Activated CD4-positive, alpha-beta memory T cell treated with anti-CD3 and anti-CD28 coated beads, Interleukin-2, amount 10 ng/mL, durations not matched to agents 7 days and 5 days (primary cell): Measurements from ENCODE around the gene ZBTB42. TPM values are rescaled to one million over a fixed set of nuclear protein-coding genes. Genes with fewer than 3 reads are reported as not detected.

Experiments used
- CTCF ChIA-PET: fragments of 350-600 bp; sonication (Branson Sonifier 250); formaldehyde crosslinking; loops from one replicate; lab custom pipeline; 2021; ENCODE audit warnings: antibody characterized with exemption, inconsistent platforms; lab: Charles Lee
- POLR2A ChIA-PET: fragments of 350-600 bp; sonication (Branson Sonifier 250); formaldehyde crosslinking; loops from one replicate; lab custom pipeline; 2021; ENCODE audit warnings: antibody characterized with exemption; lab: Charles Lee
- DNase-seq: peaks from one replicate; pipeline ENCODE4 v3.0.0-alpha.2; 2020
- H3K27ac Mint-ChIP-seq: one replicate; pipeline ENCODE4 v1.8.0; 2021; ENCODE audit warnings: mild to moderate bottlenecking, mixed read lengths
- H3K27me3 Mint-ChIP-seq: one replicate; pipeline ENCODE4 v1.8.0; 2021; ENCODE audit warnings: mixed read lengths
- H3K36me3 Mint-ChIP-seq: one replicate; pipeline ENCODE4 v1.8.0; 2021; ENCODE audit warnings: low read depth, mixed read lengths
- H3K4me1 Mint-ChIP-seq: one replicate; pipeline ENCODE4 v1.8.0; 2021; ENCODE audit warnings: mixed read lengths
- H3K4me3 Mint-ChIP-seq: one replicate; pipeline ENCODE4 v1.8.0; 2021; ENCODE audit warnings: mild to moderate bottlenecking, mixed read lengths
- H3K9me3 Mint-ChIP-seq: one replicate; pipeline ENCODE4 v1.8.0; 2021; ENCODE audit warnings: mixed read lengths
- total RNA-seq, 2 experiments: library from RNA; stranded (reverse); gene quantifications; one replicate each; pipeline ENCODE4 v1.2.3, GENCODE V29; 2021

The ZBTB42 gene
- total RNA-seq, 2 experiments from 2014 or later: 4.9 to 5.5 TPM

- Mint-ChIP-seq H3K27ac (no peak overlapping the region), H3K4me1 (peaks cover 14% of the 10 kb centered on the region), H3K9me3 (no peaks in the 10 kb centered on the region), H3K27me3 (no peaks in the 10 kb centered on the region), H3K36me3 (peaks cover 4% of the 10 kb centered on the region), H3K4me3 (no peak overlapping the region)
- DNase-seq: no peak
- ChIA-PET CTCF (interaction anchor here (0.7 kb wide), 1 partner anchor 417 kb away, joined by 3 read pairs; no protein-coding TSS in a partner anchor), POLR2A (no interaction called here)
Measured at GRCh38 chr14:104786726-104787675, 13.9 kb upstream of the ZBTB42 start.

- H3K4me1 Mint-ChIP-seq: peaks cover 17% of the 10 kb centered on the region
- H3K36me3 Mint-ChIP-seq: peaks cover 4% of the 10 kb centered on the region
- DNase-seq: no peak
- POLR2A ChIA-PET: interaction anchor here (0.7 kb wide), 1 partner anchor 10 kb away, joined by 3 read pairs; no protein-coding TSS in a partner anchor
- no peak overlapping the region for H3K4me3 Mint-ChIP-seq
- no peaks in the 10 kb centered on the region for H3K9me3 Mint-ChIP-seq
- H3K27ac Mint-ChIP-seq: no peak overlapping the region
- CTCF ChIA-PET: no interaction called here
- H3K27me3 Mint-ChIP-seq: no peaks in the 10 kb centered on the region
Measured at GRCh38 chr14:104787736-104788135, 13.2 kb upstream of the ZBTB42 start.

GRCh38 chr14:104788161-104788818 is 12.6 kb upstream of the ZBTB42 start:
- Mint-ChIP-seq H3K4me1 (peaks cover 23% of the 10 kb centered on the region), H3K9me3 (no peaks in the 10 kb centered on the region), H3K4me3 (no peak overlapping the region), H3K27me3 (no peaks in the 10 kb centered on the region), H3K36me3 (peaks cover 4% of the 10 kb centered on the region), H3K27ac (no peak overlapping the region)
- DNase-seq: no peak
- CTCF ChIA-PET: no interaction called here
- POLR2A ChIA-PET: interaction anchor here (0.7 kb wide), 1 partner anchor 10 kb away, joined by 3 read pairs; no protein-coding TSS in a partner anchor

GRCh38 chr14:104788873-104789663 is 11.8 kb upstream of the ZBTB42 start:
- CTCF ChIA-PET: interaction anchor here (0.6 kb wide), 1 partner anchor 1647 kb away, joined by 3 read pairs; no protein-coding TSS in a partner anchor
- Mint-ChIP-seq H3K36me3 (peaks cover 4% of the 10 kb centered on the region), H3K4me1 (peaks cover 31% of the 10 kb centered on the region)

GRCh38 chr14:104789752-104790743 is 10.9 kb upstream of the ZBTB42 start:
- Mint-ChIP-seq H3K36me3 (peaks cover 4% of the 10 kb centered on the region), H3K27me3 (no peaks in the 10 kb centered on the region), H3K9me3 (no peaks in the 10 kb centered on the region), H3K4me1 (peaks cover 37% of the 10 kb centered on the region), H3K4me3 (no peak overlapping the region), H3K27ac (no peak overlapping the region)
- CTCF ChIA-PET: interaction anchor here (0.6 to 1.5 kb wide), 2 partner anchors 21 to 1648 kb away, joined by 3 to 4 read pairs; no protein-coding TSS in a partner anchor
- DNase-seq: no peak
- POLR2A ChIA-PET: interaction anchor here (0.7 kb wide), 1 partner anchor 11 kb away, joined by 3 read pairs; the partner anchor contains the start of gene ZBTB42

More at GRCh38 chr14:104788873-104789663, 11.8 kb upstream of the ZBTB42 start:
- no peaks in the 10 kb centered on the region for H3K27me3 Mint-ChIP-seq
- no peak overlapping the region for H3K4me3 Mint-ChIP-seq
- no peaks in the 10 kb centered on the region for H3K9me3 Mint-ChIP-seq
- POLR2A ChIA-PET: no interaction called here
- H3K27ac Mint-ChIP-seq: no peak overlapping the region
- DNase-seq: no peak

GRCh38 chr14:104791425-104791824 is 9.5 kb upstream of the ZBTB42 start:
- no peaks in the 10 kb centered on the region for H3K9me3 Mint-ChIP-seq
- peak overlapping the region; percentile 16 for H3K27ac Mint-ChIP-seq
- no peaks in the 10 kb centered on the region for H3K27me3 Mint-ChIP-seq
- H3K4me1 Mint-ChIP-seq: peaks cover 41% of the 10 kb centered on the region
- peaks cover 4% of the 10 kb centered on the region for H3K36me3 Mint-ChIP-seq
- ChIA-PET CTCF (no interaction called here), POLR2A (no interaction called here)
- DNase-seq: no peak
- no peak overlapping the region for H3K4me3 Mint-ChIP-seq

DNA sequence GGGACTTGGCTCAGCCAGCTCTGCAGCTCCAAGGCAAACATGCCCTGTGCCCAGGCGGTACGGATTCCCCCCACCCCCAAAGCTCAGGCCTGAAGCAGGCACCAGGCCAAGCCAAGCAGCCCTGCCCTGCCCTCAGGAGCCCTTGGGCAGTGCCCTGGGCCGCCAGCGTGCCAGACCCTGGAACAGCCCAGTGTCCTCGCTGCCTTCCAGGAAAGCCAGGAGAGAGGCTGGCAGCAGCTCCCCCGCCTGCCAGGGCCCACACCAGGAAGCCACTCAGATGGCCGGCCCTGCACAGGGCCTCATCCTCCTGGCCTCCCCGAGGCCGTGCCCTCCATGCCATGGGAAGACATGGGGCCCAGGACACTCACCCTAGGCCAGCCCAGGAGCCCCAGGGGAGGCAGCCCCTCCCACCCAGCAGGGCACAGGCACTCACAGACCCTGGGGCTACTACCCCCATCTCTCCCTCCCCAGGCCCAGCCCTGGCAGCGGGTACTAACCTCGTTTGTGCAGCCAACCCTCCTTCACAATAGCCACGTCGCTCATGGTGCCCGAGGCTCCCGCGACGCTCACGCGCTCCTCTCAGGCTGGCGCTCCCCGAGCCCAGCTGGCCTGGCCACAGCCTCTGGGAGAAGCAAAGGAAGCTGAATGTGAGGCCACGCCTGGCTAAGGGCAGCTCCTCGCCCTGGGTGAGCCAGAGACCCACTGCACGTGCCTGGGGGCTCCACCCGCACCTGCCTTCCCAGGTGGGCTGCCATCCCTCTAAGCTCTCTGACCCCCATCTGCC is 8.6 kb upstream of the ZBTB42 start:
- Mint-ChIP-seq H3K27ac (no peak overlapping the region), H3K9me3 (no peaks in the 10 kb centered on the region), H3K36me3 (peaks cover 4% of the 10 kb centered on the region), H3K27me3 (peaks cover under 1% of the 10 kb centered on the region), H3K4me3 (no peak overlapping the region), H3K4me1 (peaks cover 38% of the 10 kb centered on the region)
- ChIA-PET CTCF (no interaction called here), POLR2A (interaction anchor here (0.8 to 1.0 kb wide), 2 partner anchors 12 to 40 kb away, joined by 3 read pairs; no protein-coding TSS in a partner anchor)
- DNase-seq: no peak

DNA sequence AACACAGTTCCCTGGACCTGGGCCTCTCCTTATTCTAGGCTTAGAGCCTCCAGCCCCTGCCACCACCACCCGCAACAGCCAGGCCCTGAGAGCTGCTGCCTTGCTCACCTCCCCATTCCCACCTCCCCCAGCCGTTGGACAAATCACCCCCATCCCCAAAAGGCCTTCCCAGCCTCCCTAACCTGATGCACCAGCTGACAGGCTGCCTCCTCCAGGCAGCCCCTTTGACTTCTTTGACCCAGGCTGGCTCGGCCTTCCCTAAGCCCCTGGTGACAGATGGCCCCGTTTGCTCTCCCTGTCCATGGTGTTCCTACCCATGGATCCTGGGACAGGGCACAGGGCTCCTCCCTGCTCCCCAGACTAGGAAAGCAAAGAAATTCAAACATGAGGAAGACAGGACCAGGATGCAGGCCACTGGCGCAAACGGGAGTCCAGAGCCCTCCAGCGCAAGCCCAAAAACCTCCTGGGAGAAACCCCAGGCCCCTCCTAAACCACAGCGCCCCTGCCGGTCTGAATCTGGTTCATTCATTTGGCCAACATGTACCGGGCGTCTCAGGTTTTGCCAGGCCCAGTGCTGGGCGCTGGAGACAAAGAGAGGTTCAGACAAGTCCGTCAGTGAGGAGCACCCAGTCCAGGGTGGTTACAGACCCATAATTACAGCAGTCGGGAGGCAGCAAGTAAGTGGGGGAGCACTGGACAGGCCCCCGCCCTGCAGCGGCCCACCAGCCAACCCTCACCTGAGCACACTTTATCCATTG is 7.8 kb upstream of the ZBTB42 start:
- Mint-ChIP-seq H3K9me3 (no peaks in the 10 kb centered on the region), H3K27me3 (peaks cover 4% of the 10 kb centered on the region), H3K4me1 (peaks cover 40% of the 10 kb centered on the region), H3K4me3 (peak overlapping the region; percentile 86), H3K36me3 (peaks cover 4% of the 10 kb centered on the region), H3K27ac (no peak overlapping the region)
- DNase-seq: no peak
- POLR2A ChIA-PET: interaction anchor here (0.8 to 1.0 kb wide), 2 partner anchors 11 to 41 kb away, joined by 3 read pairs; no protein-coding TSS in a partner anchor
- CTCF ChIA-PET: interaction anchor here (1.7 kb wide), 1 partner anchor 33 kb away, joined by 7 read pairs; no protein-coding TSS in a partner anchor

DNA sequence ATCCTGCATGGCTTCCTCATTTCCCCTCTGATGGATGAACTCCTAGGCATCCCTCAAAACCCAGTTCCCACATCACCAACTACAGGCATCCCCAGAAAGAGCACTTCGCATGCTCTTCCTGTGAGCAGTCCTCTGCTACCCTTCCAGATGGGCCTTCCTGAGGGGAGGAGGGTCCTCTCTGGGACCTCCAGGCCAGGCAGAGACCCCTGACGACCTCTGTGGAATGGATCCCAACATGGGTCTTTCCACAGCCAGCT is 7.3 kb upstream of the ZBTB42 start:
- CTCF ChIA-PET: interaction anchor here (1.7 kb wide), 1 partner anchor 33 kb away, joined by 7 read pairs; no protein-coding TSS in a partner anchor
- Mint-ChIP-seq H3K27me3 (peaks cover 6% of the 10 kb centered on the region), H3K4me1 (peaks cover 40% of the 10 kb centered on the region), H3K27ac (no peak overlapping the region), H3K36me3 (peaks cover 4% of the 10 kb centered on the region), H3K9me3 (no peaks in the 10 kb centered on the region), H3K4me3 (peak overlapping the region; percentile 86)
- POLR2A ChIA-PET: no interaction called here
- no peak for DNase-seq

GRCh38 chr14:104794099-104794498 is 6.8 kb upstream of the ZBTB42 start:
- peaks cover 4% of the 10 kb centered on the region for H3K36me3 Mint-ChIP-seq
- DNase-seq: peak; percentile 55
- CTCF ChIA-PET: interaction anchor here (1.7 kb wide), 1 partner anchor 32 kb away, joined by 7 read pairs; no protein-coding TSS in a partner anchor
- peaks cover 41% of the 10 kb centered on the region for H3K4me1 Mint-ChIP-seq
- peak overlapping the region; percentile 81 for H3K27ac Mint-ChIP-seq
- H3K27me3 Mint-ChIP-seq: peaks cover 6% of the 10 kb centered on the region
- peak overlapping the region; percentile 86 for H3K4me3 Mint-ChIP-seq
- H3K9me3 Mint-ChIP-seq: no peaks in the 10 kb centered on the region
- POLR2A ChIA-PET: interaction anchor here (0.9 to 1.4 kb wide), 4 partner anchors 9 to 42 kb away, joined by 3 to 6 read pairs (median 4); partner anchors contain the start of gene SIVA1
